NT2/D1 (cell line): ENCODE results near the gene CYBRD1.

ENCODE experiments used
- SUZ12 ChIP-seq: IDR thresholded peaks from 2 replicates; pipeline ENCODE4 v1.6.1; 2011; ENCODE audit not compliant: insufficient read length, insufficient read depth; ENCODE audit errors: extremely low read depth
- YY1 ChIP-seq: IDR thresholded peaks from 2 replicates; pipeline ENCODE4 v1.6.1; 2011; ENCODE audit not compliant: insufficient read length, insufficient read depth
- ZNF274 ChIP-seq: IDR thresholded peaks from 2 replicates; pipeline ENCODE4 v1.6.1; 2011; ENCODE audit warnings: mild to moderate bottlenecking, low read depth, low read length

DNA sequence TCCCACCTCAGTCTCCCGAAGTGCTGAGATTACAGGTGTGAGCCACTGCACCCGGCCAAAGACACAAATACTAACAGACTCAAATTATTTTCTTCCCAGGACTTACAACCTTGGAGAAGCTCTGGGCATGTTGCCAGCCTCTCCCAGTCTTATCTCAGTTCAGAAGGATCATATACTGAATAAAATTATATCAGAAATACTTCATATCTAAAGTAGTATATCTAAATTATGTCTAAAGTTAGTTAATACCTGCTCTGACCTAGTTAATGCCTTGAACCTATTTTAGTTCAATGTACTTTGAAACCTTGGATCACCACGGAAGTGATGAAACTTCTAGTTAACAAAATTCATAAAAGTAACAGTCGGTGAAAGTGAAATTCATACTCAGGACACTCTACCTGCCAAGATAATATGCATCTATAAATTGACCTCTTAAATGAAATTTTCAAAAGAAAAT is 34.4 kb upstream of the CYBRD1 start:
- TF ChIP-seq SUZ12 (no peak), ZNF274 (no peak), YY1 (no peak)
